ENCODE data around the gene PLEKHH1. TPM values are rescaled to one million over a fixed set of nuclear protein-coding genes. Genes with fewer than 3 reads are reported as not detected.

The PLEKHH1 gene
- total RNA-seq, 2 experiments from 2014 or later = 0.16 to 0.53 TPM

DNA sequence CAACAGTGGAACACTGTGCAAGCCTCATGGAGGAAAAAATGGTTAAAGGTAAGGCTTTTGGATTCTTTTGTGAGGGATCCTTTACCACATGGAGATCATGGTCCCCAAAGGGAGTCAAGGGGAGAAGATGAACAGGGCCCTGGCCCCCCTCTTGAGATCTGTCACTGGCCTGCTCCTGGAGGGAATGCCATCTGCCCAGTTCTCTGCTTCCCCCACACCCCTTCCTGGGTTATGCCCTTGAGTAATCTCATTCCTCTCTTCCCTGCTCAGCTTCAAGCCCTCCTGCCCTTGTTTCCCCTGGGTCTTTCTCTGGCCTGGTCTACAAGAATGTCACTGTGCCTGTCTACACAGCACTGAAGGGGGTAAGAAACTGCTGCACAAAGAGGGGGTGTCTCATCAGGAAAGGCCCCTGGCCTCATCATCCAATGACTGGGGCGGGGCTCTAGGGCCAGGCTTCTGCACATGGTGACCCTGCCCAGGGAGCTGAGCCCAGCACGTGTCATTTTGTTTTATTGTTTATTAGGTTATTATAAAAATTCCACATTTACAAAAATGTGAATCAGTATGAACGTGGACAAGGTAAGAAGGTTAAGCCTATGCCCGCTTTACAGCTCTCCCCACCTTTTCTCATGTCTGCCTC lies 36.7 kb downstream of the PLEKHH1 start:
- no peaks in the 10 kb centered on the region for H3K27me3 Mint-ChIP-seq
- POLR2A ChIA-PET = interaction anchor here (2.5 kb wide), 1 partner anchor 142 kb away, joined by 16 read pairs; no protein-coding TSS in a partner anchor
- H3K36me3 ChIP-seq (ENCODE audit: insufficient read depth, low read length) = no peaks in the 10 kb centered on the region
- H3K27me3 ChIP-seq (ENCODE audit: control insufficient read depth in 1 of 2, insufficient read depth in 2 of 2, low read length in 2 of 2) = no peaks in the 10 kb centered on the region
- no peak overlapping the region for H3K27ac Mint-ChIP-seq
- H3K4me1 ChIP-seq (ENCODE audit: insufficient read depth, low read length) = peaks cover 3% of the 10 kb centered on the region
- peaks cover 0 to 3% of the 10 kb centered on the region in 2 experiments for H3K9me3 ChIP-seq (ENCODE audit: control insufficient read depth in 1 of 2, insufficient read depth in 1 of 2, low read length in 2 of 2)
- no peaks in the 10 kb centered on the region for H3K4me1 Mint-ChIP-seq (ENCODE audit: low read depth)
- H3K4me3 Mint-ChIP-seq = no peak overlapping the region
- DNase-seq = no peak
- TF ChIP-seq, protein P1, sequence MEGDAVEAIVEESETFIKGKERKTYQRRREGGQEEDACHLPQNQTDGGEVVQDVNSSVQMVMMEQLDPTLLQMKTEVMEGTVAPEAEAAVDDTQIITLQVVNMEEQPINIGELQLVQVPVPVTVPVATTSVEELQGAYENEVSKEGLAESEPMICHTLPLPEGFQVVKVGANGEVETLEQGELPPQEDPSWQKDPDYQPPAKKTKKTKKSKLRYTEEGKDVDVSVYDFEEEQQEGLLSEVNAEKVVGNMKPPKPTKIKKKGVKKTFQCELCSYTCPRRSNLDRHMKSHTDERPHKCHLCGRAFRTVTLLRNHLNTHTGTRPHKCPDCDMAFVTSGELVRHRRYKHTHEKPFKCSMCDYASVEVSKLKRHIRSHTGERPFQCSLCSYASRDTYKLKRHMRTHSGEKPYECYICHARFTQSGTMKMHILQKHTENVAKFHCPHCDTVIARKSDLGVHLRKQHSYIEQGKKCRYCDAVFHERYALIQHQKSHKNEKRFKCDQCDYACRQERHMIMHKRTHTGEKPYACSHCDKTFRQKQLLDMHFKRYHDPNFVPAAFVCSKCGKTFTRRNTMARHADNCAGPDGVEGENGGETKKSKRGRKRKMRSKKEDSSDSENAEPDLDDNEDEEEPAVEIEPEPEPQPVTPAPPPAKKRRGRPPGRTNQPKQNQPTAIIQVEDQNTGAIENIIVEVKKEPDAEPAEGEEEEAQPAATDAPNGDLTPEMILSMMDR (IDR thresholded peaks at IDR 0.05) = no peak
- H3K9me3 Mint-ChIP-seq = no peaks in the 10 kb centered on the region
- no peak overlapping the region for H3K4me3 ChIP-seq (ENCODE audit: low read length)
- ATAC-seq (ENCODE audit: poor library complexity) = no peak
- H3K27ac ChIP-seq (ENCODE audit: low read depth in 1 of 2, low read length in 2 of 2) = no peak overlapping the region
- H3K36me3 Mint-ChIP-seq (ENCODE audit: low read depth) = no peaks in the 10 kb centered on the region
- CTCF ChIA-PET = interaction anchor here (2.8 kb wide), 1 partner anchor 143 kb away, joined by 51 read pairs; no protein-coding TSS in a partner anchor
- intact Hi-C loops (cut with DNase I, micrococcal nuclease) = loop anchor here (5.0 to 10.0 kb wide), 3 partner anchors 42 to 1215 kb away; no protein-coding TSS in a partner anchor

DNA sequence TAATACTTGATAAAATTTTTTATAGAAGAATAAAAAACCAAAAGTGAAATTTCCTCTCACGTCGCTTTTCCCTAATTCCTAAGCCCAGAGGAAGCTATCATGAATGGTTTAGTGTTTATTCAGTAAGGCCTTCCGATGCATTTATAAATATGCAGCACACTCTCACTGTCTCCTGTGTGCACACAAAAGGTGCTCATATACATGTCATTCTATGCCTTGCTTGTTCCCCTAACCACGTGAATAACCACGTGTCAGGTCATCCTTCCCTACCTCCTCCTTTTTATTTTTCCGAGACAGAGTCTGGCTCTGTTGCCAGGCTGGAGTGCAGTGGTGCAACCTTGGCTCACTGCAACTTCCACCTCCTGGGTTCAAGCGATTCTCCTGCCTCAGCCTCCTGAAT lies 37.4 kb downstream of the PLEKHH1 start:
- DNase-seq (no peak), ATAC-seq (ENCODE audit: poor library complexity) (no peak)
- no peak overlapping the region for H3K27ac ChIP-seq (ENCODE audit: low read depth in 1 of 2, low read length in 2 of 2)
- Mint-ChIP-seq H3K36me3 (ENCODE audit: low read depth) (no peaks in the 10 kb centered on the region), H3K4me1 (ENCODE audit: low read depth) (no peaks in the 10 kb centered on the region), H3K27ac (no peak overlapping the region), H3K9me3 (no peaks in the 10 kb centered on the region), H3K27me3 (no peaks in the 10 kb centered on the region), H3K4me3 (no peak overlapping the region)
- no peaks in the 10 kb centered on the region for H3K36me3 ChIP-seq (ENCODE audit: insufficient read depth, low read length)
- CTCF ChIA-PET = interaction anchor here (1.4 to 2.8 kb wide), 5 partner anchors 10 to 144 kb away, joined by 4 to 51 read pairs (median 7); no protein-coding TSS in a partner anchor
- H3K4me3 ChIP-seq (ENCODE audit: low read length) = no peak overlapping the region
- TF ChIP-seq, protein P1 (IDR thresholded peaks at IDR 0.05) = no peak
- H3K9me3 ChIP-seq (ENCODE audit: control insufficient read depth in 1 of 2, insufficient read depth in 1 of 2, low read length in 2 of 2) = peaks cover 0 to 3% of the 10 kb centered on the region in 2 experiments
- POLR2A ChIA-PET = interaction anchor here (0.8 to 2.5 kb wide), 2 partner anchors 16 to 143 kb away, joined by 3 to 16 read pairs; no protein-coding TSS in a partner anchor
- H3K27me3 ChIP-seq (ENCODE audit: control insufficient read depth in 1 of 2, insufficient read depth in 2 of 2, low read length in 2 of 2) = no peaks in the 10 kb centered on the region
- H3K4me1 ChIP-seq (ENCODE audit: insufficient read depth, low read length) = peaks cover 3% of the 10 kb centered on the region
- intact Hi-C loops (cut with DNase I, micrococcal nuclease) = loop anchor here (5.0 to 10.0 kb wide), 3 partner anchors 43 to 1216 kb away; no protein-coding TSS in a partner anchor

DNA sequence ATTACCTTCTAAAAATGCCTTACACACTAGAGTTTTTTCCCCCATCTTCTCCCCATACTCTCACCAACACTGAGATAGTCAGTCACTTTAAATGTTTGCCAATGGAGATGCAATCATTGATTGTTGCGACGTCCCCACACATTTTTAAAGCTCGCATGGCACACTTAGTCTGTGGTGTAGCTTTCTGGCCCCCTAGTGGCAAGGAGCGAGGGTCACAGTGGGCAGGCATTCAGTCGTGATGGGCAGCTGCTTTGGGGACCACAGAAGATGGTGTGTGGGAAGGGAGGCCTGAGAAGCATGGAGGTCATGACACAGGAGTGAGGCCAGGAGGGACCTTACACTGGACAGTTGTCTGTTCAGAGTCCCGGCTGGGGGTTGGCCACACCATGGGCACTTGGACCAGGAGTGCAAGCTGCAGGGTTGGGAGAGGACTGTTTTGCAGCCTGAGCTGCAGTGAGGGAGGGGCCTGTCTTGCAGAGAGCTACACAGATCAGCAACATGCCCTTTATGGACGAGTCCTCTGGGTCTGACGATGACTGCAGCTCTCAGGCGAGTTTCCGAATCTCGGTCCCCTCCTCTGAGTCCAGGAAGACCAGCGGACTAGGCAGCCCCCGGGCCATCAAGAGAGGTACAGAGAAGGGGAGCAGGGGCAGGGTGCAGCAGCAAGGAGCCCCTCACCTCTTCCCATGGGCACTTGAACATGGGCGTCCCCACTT lies 38.3 kb downstream of the PLEKHH1 start:
- Mint-ChIP-seq H3K27ac (no peak overlapping the region), H3K27me3 (no peaks in the 10 kb centered on the region), H3K36me3 (ENCODE audit: low read depth) (no peaks in the 10 kb centered on the region), H3K4me3 (no peak overlapping the region), H3K9me3 (no peaks in the 10 kb centered on the region), H3K4me1 (ENCODE audit: low read depth) (no peaks in the 10 kb centered on the region)
- no peaks in the 10 kb centered on the region for H3K27me3 ChIP-seq (ENCODE audit: control insufficient read depth in 1 of 2, insufficient read depth in 2 of 2, low read length in 2 of 2)
- DNase-seq (peak; percentile 54 to 81 (median 66)), ATAC-seq (ENCODE audit: poor library complexity) (peak; percentile 93)
- ChIA-PET CTCF (interaction anchor here (0.6 to 2.8 kb wide), 21 partner anchors 9 to 411 kb away, joined by 3 to 51 read pairs (median 4); partner anchors contain the start of genes PIGH, PLEKHH1 and RDH12), POLR2A (interaction anchor here (0.8 to 2.5 kb wide), 6 partner anchors 17 to 144 kb away, joined by 3 to 16 read pairs (median 4); partner anchors contain the start of genes PLEKHH1 and TMEM229B)
- no peaks in the 10 kb centered on the region for H3K36me3 ChIP-seq (ENCODE audit: insufficient read depth, low read length)
- no peak overlapping the region for H3K27ac ChIP-seq (ENCODE audit: low read depth in 1 of 2, low read length in 2 of 2)
- peaks cover 3% of the 10 kb centered on the region for H3K4me1 ChIP-seq (ENCODE audit: insufficient read depth, low read length)
- intact Hi-C loops (cut with DNase I, micrococcal nuclease) = loop anchor here (1.0 to 10.0 kb wide), 5 partner anchors 44 to 1217 kb away; no protein-coding TSS in a partner anchor
- TF ChIP-seq, protein P1 (IDR thresholded peaks at IDR 0.05) = peak; percentile 87
- no peak overlapping the region for H3K4me3 ChIP-seq (ENCODE audit: low read length)
- peaks cover 0 to 3% of the 10 kb centered on the region in 2 experiments for H3K9me3 ChIP-seq (ENCODE audit: control insufficient read depth in 1 of 2, insufficient read depth in 1 of 2, low read length in 2 of 2)

Data from CD4-positive, alpha-beta T cell (primary cell).